Natural killer cell (primary cell): ENCODE results near the gene TPX2. TPM values are rescaled to one million over a fixed set of nuclear protein-coding genes. Genes with fewer than 3 reads are reported as not detected.

Source experiments
- ATAC-seq, 3 donors: fragments of 150-1000 bp in 2 of 3; fragments of 200-7000 bp in 1 of 3; cut with Tn5 transposase; 1 replicate in 1 of 3; 2 replicates in 2 of 3; pipeline ENCODE4 v1.10.0; 2021; ENCODE audit warnings: mild to moderate bottlenecking in 2 of 3, moderate library complexity in 2 of 3
- DNase-seq, 2 donors: peaks; one replicate each; pipeline versions ENCODE4 v3.0.0 to v3.0.0-alpha.2; 2013 to 2021; ENCODE audit warnings: mixed read lengths in 1 of 2
- H3K27ac ChIP-seq: one replicate; pipeline ENCODE4 v1.5.1; 2013; ENCODE audit warnings: mild to moderate bottlenecking, low read length
- H3K27me3 ChIP-seq: one replicate; pipeline ENCODE4 v1.6.1; 2013; ENCODE audit warnings: low read length; ENCODE audit not compliant: control insufficient read depth, insufficient read depth
- H3K36me3 ChIP-seq: one replicate; pipeline ENCODE4 v1.6.1; 2013; ENCODE audit warnings: low read length; ENCODE audit not compliant: control insufficient read depth, insufficient read depth
- H3K4me1 ChIP-seq: one replicate; pipeline ENCODE4 v1.6.1; 2013; ENCODE audit warnings: low read length; ENCODE audit not compliant: control insufficient read depth, insufficient read depth
- H3K4me3 ChIP-seq: one replicate; pipeline ENCODE4 v1.5.1; 2013; ENCODE audit warnings: low read length
- H3K9me3 ChIP-seq: one replicate; pipeline ENCODE4 v1.6.1; 2013; ENCODE audit warnings: low read length; ENCODE audit not compliant: control insufficient read depth, insufficient read depth
- H3K27ac Mint-ChIP-seq, 2 donors: one replicate each; pipeline ENCODE4 v1.8.0; 2022; ENCODE audit warnings: mild to moderate bottlenecking in 2 of 2, mixed read lengths in 2 of 2, moderate library complexity in 1 of 2
- H3K27me3 Mint-ChIP-seq, 2 donors: one replicate each; pipeline ENCODE4 v1.8.0; 2022; ENCODE audit warnings: low read depth in 2 of 2, mixed read lengths in 2 of 2
- H3K36me3 Mint-ChIP-seq: one replicate; pipeline ENCODE4 v1.8.0; 2022; ENCODE audit warnings: mixed read lengths
- H3K4me1 Mint-ChIP-seq, 2 donors: one replicate each; pipeline ENCODE4 v1.8.0; 2022; ENCODE audit warnings: mixed read lengths in 2 of 2
- H3K4me3 Mint-ChIP-seq: one replicate; pipeline ENCODE4 v1.8.0; 2022; ENCODE audit warnings: mild to moderate bottlenecking, moderate library complexity, mixed read lengths
- H3K9me3 Mint-ChIP-seq, 2 donors: one replicate each; pipeline ENCODE4 v1.8.0; 2022; ENCODE audit warnings: mixed read lengths in 2 of 2
- CTCF ChIP-seq: fragments of 200-600 bp; IDR thresholded peaks from one replicate; pipeline ENCODE4 v1.8.0; 2022; ENCODE audit warnings: antibody characterized with exemption
- WGBS: methylation state at CpG from one replicate; pipeline ENCODE4 v1.1.7; 2013; ENCODE audit warnings: missing lambda C conversion rate; ENCODE audit not compliant: insufficient coverage; 5-methylcytosine and 5-hydroxymethylcytosine counted together
- intact Hi-C: fragments of 100-400 bp; cut with micrococcal nuclease; formaldehyde crosslinking; loops from one replicate; pipeline ENCODE4 v1.14.2; 2022
- total RNA-seq, 4 donors: library from RNA; stranded (reverse); fragments of 120-200 nt in 1 of 4; gene quantifications; one replicate each; pipeline versions ENCODE4 v1.2.3 to v1.2.4, GENCODE V29; 2013 to 2022

Gene TPX2
- total RNA-seq, 3 donors from 2014 or later (not counting 1 experiment from before 2014, with no cell fraction given), result 2.2 to 4.2 (median 2.2) TPM

- H3K4me1 ChIP-seq, result no peaks in the 10 kb centered on the region
Measured at GRCh38 chr20:31751126-31751525, 12.0 kb downstream of the TPX2 start.

GRCh38 chr20:31757254-31757653 is 18.2 kb downstream of the TPX2 start:
- no peak for TF ChIP-seq CTCF
- Histone ChIP-seq H3K4me3 (no peak overlapping the region), H3K36me3 (no peaks in the 10 kb centered on the region), H3K27ac (no peak overlapping the region), H3K4me1 (no peaks in the 10 kb centered on the region), H3K9me3 (no peaks in the 10 kb centered on the region), H3K27me3 (no peaks in the 10 kb centered on the region)
- no peak overlapping the region for H3K27ac Mint-ChIP-seq
- ATAC-seq (no peak), DNase-seq (no peak)
- intact Hi-C loops, result no loop called here
- H3K4me3 Mint-ChIP-seq, result no peak overlapping the region
- 98% methylated on average over 3 of the region's 3 CpGs for WGBS
- no peaks in the 10 kb centered on the region for H3K9me3 Mint-ChIP-seq
- H3K4me1 Mint-ChIP-seq, result no peaks in the 10 kb centered on the region
- no peaks in the 10 kb centered on the region for H3K36me3 Mint-ChIP-seq
- no peaks in the 10 kb centered on the region for H3K27me3 Mint-ChIP-seq

More at GRCh38 chr20:31751126-31751525, 12.0 kb downstream of the TPX2 start:
- 90% methylated on average over 1 of the region's 1 CpG for WGBS
- no peaks in the 10 kb centered on the region for H3K9me3 ChIP-seq
- H3K27ac Mint-ChIP-seq, result no peak overlapping the region
- no peaks in the 10 kb centered on the region for H3K9me3 Mint-ChIP-seq
- H3K27ac ChIP-seq, result no peak overlapping the region
- H3K36me3 ChIP-seq, result no peaks in the 10 kb centered on the region
- TF ChIP-seq CTCF, result no peak
- H3K4me3 Mint-ChIP-seq, result no peak overlapping the region
- H3K4me3 ChIP-seq, result no peak overlapping the region
- no peak for ATAC-seq
- DNase-seq, result no peak
- H3K27me3 ChIP-seq, result no peaks in the 10 kb centered on the region
- no peaks in the 10 kb centered on the region for H3K36me3 Mint-ChIP-seq
- intact Hi-C loops, result no loop called here
- H3K4me1 Mint-ChIP-seq, result no peaks in the 10 kb centered on the region
- no peaks in the 10 kb centered on the region for H3K27me3 Mint-ChIP-seq

- TF ChIP-seq CTCF, result no peak
- intact Hi-C loops, result no loop called here
- no peak overlapping the region for H3K27ac ChIP-seq
- no peak overlapping the region for H3K4me3 Mint-ChIP-seq
- H3K27ac Mint-ChIP-seq, result no peak overlapping the region
- no peak overlapping the region for H3K4me3 ChIP-seq
- H3K9me3 Mint-ChIP-seq, result no peaks in the 10 kb centered on the region
- ATAC-seq, result no peak
- no peaks in the 10 kb centered on the region for H3K4me1 ChIP-seq
- H3K9me3 ChIP-seq, result no peaks in the 10 kb centered on the region
- H3K36me3 Mint-ChIP-seq, result no peaks in the 10 kb centered on the region
- H3K36me3 ChIP-seq, result no peaks in the 10 kb centered on the region
- DNase-seq, result no peak
- H3K4me1 Mint-ChIP-seq, result no peaks in the 10 kb centered on the region
- no peaks in the 10 kb centered on the region for H3K27me3 Mint-ChIP-seq
- no peaks in the 10 kb centered on the region for H3K27me3 ChIP-seq
- 99% methylated on average over 4 of the region's 4 CpGs for WGBS
Measured at GRCh38 chr20:31758521-31758920, 19.4 kb downstream of the TPX2 start.

- no peaks in the 10 kb centered on the region for H3K9me3 Mint-ChIP-seq
- no peak overlapping the region for H3K27ac Mint-ChIP-seq
- no peaks in the 10 kb centered on the region for H3K36me3 Mint-ChIP-seq
- Histone ChIP-seq H3K27me3 (no peaks in the 10 kb centered on the region), H3K36me3 (no peaks in the 10 kb centered on the region), H3K4me1 (no peaks in the 10 kb centered on the region), H3K9me3 (no peaks in the 10 kb centered on the region), H3K27ac (no peak overlapping the region), H3K4me3 (no peak overlapping the region)
- ATAC-seq (no peak), DNase-seq (no peak)
- no peak overlapping the region for H3K4me3 Mint-ChIP-seq
- TF ChIP-seq CTCF, result no peak
- intact Hi-C loops, result no loop called here
- no peaks in the 10 kb centered on the region for H3K27me3 Mint-ChIP-seq
- H3K4me1 Mint-ChIP-seq, result no peaks in the 10 kb centered on the region
Measured at GRCh38 chr20:31758991-31759390, 19.9 kb downstream of the TPX2 start.
